IPS DF 4.7 (cell line): ENCODE results near the gene SCN3B.
"Not testable (repeated sequence)": the region's sequence is repeated elsewhere in the genome, so short reads cannot be mapped to it uniquely, and the experiment has no call there.

Experiments
- DNase-seq: peaks from one replicate; pipeline ENCODE4 v3.0.0-alpha.2; 2013; ENCODE audit warnings: low spot score; ENCODE audit errors: extremely low read depth

The SCN3B gene, protein sequence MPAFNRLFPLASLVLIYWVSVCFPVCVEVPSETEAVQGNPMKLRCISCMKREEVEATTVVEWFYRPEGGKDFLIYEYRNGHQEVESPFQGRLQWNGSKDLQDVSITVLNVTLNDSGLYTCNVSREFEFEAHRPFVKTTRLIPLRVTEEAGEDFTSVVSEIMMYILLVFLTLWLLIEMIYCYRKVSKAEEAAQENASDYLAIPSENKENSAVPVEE

DNA sequence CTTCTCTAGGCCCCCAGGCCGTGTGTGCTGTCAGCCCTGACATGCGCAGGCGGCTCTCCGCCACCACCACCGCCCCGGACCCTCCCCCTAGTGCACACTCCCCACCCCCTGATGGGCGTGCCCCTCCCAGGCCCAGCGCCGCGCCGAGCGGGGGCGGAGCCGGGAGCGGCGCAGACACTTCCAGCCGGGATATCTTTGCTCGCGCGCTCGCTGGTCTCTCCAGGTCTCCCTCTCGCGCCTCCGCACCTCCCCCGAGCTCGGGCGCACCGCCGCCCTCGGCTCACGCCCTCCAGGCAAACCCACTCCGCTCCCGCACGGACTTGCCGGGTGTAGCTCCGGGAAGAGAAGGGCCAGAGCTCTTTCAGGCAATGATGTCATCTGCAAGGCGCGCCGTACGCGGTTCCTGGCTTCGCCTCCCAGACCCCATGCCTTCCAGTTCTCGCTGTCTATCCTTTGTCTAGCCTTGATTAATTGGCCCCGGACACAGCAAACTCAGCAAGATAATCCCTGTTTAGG, at the start of gene SCN3B:
Gene SCN3B, minus strand, starts transcription at position 59 of the 516 bp plus-strand sequence. CDS start 823 bp downstream, outside the sequence.
- no peak for DNase-seq

DNA sequence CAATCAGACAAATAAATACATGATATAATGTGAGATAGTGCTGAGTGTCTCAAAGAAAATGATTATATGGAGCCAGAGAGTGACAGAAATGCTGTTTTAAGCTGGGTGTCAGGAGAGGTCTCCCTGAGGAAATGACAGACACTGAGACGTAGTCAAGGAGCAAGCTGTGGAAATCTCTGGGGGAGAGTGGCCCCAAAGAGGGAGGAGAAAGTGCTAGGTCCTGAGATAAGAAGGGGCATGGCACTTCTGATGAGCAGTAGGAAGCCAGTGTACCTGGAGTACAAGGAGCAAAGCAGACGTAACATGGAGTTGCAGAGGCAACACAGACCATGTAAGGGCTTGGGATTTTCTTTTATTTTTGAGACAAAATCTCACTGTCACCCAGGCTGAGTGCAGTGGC, 48.3 kb upstream of the SCN3B start:
- DNase-seq, result no peak

DNA sequence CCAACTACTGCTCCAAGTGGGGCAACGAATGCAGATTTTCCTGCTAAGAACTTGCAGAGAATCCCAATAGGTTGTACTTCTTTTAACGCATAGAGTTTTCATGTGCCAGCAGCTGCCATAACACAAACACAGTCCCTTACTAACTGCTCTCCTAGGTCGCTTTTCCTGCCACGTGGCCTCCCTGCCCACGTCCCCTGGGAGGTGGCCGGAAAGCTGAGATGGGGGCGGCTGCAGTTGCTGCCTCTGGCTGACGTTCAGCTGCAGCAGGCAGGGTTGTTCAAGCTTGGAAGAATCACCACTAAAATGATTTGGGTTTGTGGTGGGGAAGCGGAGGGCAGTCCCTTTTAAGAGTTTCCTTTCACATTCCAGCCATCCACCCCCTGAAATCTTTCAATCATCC, 47.7 kb upstream of the SCN3B start:
- no peak for DNase-seq

DNA sequence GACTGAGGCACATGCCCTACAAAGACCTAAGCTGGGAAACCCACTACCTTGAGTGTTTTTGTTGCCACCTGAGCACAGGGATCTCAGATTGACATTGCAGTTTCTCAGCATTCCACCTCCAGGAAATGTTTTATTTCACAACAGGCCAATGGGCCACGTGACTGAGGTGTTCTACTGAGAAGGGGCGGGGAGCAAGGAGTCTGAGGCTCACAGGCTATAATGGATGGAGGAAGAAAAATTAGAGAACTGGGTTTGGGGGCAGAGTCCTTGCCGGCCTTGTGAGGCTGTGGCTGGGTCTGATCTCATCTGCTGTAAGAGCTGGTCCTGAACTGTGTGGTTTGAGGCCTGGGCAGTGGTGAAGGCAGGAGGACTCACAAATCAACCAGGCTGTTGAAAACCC, 46.3 kb upstream of the SCN3B start:
- no peak for DNase-seq

DNA sequence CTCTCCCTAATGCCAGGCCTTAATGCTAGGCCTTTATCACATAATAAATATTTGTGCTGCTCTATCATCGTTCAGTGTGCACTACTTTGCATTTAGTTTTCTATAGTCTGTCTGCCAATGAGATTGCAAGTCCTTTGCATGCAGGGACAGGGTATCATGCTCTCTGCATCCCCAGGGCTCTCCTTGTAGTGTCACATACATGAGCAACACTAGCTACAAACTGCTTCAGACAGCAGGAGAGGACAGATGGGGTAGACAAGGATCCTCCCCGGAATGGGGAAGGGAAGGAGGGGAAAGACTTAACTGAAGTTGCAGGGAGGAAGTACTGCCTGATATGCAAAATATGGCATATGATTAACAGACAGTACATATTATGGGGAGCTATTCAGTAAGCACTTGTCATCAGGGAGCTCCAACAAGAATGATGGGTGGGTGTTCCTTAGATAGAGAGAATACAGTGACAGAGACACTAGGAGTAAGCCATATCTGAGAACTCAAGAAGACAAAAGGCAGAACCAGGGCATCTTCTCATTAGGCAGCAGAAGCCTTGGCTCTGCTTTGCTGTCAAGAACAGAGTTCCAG, 44.2 kb upstream of the SCN3B start:
- no peak for DNase-seq

DNA sequence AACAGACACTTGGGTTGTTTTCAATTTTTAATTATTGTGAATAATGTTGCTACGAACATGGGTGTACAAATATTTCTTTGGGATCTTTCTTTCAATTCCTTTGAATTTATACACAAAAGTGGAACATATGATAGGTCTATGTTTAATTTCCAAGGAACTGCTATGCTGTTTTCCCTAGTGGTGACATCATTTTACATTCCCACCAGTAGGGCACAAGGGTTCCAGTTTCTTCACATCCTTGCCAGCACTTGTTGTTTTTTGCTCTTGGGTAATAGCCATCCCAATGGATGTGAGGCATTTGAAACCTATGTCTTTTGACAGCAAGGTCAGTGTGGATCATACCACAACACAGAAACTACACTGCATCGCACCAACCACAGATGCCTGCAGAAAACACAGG, 41.8 kb upstream of the SCN3B start:
- no peak for DNase-seq

DNA sequence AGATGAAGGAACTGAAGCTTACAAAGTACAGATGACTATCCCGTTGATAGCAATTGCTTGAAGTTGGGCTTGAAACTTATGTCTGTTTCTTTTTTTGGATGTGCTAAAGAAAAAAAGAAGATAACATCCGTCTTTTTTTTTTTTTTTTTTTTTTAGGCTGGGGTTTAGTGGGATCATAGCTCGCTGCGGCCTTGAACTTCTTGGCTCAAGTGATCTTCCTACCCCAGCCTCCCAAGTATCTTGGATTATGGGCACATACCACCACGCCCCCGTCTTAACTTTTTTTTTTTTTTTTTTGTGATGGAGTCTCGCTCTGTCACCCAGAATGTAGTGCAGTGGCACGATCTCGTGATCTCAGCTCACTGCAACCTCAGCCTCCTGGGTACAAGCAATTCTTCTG, 40.8 kb upstream of the SCN3B start:
- no peak for DNase-seq

DNA sequence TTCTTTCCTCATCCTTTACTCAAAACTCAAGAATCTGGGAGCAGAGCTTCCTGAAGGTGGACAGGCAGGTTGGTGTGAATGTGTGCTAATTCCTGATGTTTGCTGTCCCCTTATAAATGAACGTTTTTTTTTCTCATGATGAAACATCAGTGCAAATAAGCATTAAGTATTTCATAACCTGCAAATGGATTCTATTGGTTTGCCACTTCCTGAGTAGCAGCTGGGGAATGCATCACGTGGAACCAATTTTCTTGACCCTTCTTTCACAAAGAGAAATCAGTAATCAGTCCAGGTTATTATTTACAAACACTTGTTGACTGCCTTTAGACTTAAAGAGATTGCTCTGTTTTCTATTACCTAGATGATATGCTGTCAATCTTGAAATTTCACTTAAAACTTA, 40.1 kb upstream of the SCN3B start:
- DNase-seq, result no peak

DNA sequence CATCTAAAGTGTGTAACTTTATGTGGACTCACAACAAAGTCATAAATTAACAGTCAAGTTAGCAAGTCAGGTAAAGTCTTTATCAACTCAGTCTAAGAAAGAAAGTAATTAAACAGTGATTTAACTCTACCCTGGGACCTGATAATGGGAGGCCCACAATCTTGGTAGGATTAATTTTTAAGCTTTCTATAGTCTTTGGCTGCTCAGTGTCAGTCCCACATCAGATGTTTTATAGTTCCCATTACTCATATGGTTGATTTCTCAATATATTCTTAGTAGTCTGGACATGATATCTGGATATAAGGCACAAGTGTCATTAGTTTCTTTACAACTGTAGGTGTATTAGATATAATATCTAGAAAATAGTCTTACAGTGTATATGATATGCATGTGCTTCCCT, 38.5 kb upstream of the SCN3B start:
- no peak for DNase-seq

DNA sequence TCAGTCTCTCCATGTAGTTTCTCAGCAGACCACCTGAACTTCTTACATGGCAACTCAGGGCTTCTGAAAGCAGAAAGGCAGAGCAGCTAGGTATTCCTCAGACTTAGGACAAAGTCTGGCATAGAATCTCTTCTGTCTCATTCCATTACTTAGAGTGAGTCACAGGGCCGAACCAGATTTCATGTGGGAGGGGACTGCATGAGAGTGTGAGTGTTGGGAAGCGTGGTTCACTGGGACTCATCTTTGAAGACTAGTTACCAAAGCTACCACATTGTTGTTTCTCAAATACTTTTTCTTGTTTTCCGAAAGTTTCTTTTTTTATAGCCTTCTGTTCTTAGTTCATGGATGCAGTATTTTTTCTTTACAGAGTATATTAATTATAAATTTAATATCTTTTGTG, 36.1 kb upstream of the SCN3B start:
- no peak for DNase-seq

DNA sequence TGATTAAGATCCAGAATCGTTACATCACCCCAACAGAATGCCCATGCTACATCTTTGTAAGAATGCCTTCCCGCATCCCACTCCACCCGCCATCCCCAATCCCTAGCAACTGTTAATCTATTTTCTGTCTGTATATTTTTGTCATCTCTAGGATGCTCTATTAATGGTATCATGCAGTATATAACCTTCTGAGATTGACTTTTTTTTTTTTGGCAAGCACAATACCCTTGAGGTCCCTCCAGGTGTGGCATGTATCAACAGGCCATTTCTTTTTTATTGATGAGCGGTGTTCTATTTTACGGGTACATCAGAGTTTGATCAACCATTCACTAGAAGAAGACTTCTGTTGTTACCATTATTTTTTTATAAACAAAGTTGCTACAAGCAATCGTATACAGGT, 30.2 kb upstream of the SCN3B start:
- no peak for DNase-seq

DNA sequence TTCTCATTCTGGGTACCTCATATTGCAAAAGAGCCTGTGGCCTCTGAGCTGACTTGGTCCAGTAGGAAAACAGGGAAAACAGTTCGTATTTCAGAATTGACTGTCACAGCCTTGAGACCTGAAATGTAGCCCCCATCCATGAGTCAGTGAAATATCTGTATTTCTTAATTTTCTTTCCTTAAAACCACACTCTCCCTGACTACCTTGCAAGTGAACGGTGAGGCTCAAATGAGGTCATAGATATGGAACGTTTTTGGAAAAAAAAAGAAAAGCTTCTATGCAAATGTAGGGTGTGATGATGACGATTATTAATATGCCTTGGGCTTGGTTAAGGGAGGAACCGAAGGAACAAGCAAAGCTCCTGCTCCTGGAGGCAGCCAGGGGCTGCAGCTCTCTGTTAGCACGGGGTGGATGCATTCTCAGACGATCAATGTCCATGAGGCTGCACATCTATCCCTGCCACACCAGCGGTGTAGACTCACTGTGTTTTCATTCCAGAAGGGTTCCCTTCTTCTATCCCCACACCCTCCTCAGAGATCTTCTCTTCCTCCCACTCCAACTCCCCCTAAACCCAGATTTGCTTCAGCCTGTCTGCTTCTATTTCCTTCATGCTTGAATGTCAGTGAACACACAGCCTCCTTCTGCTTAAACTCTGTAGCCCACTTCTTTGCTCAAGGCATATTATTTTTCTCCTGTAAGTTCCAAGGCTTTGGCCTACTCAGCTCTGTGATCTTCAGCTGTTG, 29.2 kb upstream of the SCN3B start:
- no peak for DNase-seq

DNA sequence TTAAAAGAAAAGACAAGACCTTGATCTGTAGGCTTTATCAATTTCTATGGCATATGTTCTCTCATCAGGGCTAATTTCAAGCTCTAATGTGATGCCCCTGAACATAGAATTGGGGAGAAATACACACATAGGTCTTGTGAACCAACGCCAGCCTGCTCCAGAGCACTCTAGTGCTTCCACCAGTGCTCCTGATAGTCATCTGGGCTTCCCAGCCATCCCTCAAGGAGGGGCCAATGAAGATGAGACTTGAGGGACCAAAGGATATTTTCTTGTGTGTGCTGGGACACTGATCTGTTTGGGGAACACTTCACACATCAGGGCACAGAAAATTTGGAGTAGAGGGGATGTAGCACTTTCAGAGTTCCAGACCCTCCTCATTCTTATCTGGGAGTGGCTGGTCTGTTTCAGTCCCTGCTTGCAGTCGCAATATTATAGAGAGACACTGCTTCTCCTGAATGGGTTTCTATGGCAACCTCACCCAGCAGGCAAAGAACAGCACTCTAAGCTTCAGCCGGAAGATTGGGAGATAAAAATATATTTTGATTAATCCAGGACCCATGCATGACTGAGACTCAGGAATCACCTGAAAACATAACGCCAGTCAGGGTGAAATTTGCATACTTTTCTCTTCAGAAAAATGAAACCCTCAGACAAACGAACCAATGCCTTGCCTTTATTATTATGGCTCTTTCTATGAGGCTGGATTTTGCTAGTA, 28.4 kb upstream of the SCN3B start:
- no peak for DNase-seq

DNA sequence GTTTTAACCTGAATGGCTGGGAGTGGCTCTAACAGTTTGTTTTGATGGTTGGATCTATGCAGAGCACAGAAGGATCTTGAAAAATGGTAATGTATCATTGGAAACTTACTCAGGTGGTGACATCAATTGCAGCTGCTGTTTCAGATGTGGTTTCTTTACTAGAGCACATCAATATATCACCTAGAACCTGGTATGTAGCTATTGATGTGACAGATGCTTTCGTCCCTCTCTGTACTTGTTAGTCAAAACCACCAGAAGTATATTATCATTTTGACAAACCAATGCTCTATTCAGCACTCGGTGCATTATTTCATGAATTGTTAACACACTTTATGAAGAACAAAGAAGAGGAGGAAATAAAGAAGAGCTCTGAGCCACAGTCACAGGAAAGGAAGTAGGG, 26.6 kb upstream of the SCN3B start:
- no peak for DNase-seq

DNA sequence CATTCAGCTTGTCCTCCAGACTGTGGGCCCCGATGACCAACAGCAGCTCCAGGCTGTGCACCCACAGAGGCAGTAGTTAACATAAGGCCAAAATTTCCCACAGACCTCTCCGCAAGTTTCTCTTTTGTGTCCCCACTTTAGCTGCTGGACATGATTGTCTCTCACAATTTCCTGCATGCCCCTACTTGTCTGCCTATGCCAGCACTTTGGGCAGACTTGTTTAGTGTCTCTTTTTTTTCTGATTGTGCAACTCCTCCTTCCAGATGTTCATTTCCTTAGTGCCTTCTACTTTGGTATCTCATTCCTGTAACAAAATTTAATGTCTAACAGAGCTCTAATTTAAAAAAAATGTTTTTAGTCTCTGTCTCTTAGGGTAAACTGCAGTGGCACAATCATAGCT, 23.8 kb upstream of the SCN3B start:
- no peak for DNase-seq

DNA sequence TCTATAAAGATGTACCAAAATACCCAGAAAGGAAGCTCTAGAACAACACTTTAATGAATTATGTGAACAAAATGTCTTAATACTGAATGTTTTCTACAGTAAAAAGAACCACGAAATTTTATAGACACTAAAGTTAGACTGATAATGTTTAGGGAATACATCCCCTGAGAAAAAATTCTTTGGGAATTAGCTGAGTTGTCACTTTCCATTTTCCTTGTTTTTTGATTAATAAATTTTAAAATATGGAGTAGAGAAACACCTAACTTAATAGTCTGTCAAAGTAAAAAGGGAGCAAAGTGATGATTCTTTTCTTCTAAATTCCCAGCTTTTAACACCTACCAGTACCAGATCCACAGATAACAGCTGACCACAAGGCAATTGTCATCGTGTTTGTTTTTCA, 23.1 kb upstream of the SCN3B start:
- DNase-seq, result no peak

DNA sequence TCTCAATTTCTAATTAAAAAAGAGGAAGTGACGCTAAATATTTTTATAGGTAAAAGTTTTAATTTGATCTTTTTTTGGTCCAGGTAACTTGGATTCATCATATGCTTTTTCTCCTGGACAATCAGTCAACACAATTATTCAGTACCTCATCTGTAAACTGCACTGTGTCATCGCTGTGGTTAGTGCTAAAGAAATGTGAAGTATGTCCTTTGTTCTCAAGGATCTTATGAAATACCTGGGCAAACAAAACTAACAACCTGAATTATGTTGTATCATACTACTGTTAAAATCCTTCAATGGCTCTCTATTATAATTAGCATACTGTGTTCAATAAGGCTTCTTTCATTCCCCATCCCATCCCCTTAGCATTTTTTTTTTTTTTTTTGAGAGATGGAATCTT, 19.9 kb upstream of the SCN3B start:
- no peak for DNase-seq

DNA sequence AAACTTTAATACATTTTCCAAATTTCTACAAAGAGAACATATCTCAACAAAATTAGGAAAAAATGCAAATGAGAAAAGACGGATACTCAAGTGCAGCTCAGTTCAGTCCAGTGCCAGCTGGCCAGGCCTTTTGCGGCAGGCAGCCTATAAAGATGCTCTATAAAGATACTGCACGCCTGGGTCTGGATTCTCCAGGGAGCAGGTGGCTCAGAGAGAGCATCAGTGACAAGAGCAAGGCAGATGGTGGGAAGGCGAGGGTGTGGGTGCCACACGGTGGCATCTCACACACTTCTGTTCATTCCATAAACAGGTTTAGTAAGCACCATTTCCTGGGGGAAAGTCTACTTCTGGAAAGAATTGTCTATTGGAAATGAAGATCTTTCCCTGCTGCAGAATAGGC, 18.1 kb upstream of the SCN3B start:
- no peak for DNase-seq

DNA sequence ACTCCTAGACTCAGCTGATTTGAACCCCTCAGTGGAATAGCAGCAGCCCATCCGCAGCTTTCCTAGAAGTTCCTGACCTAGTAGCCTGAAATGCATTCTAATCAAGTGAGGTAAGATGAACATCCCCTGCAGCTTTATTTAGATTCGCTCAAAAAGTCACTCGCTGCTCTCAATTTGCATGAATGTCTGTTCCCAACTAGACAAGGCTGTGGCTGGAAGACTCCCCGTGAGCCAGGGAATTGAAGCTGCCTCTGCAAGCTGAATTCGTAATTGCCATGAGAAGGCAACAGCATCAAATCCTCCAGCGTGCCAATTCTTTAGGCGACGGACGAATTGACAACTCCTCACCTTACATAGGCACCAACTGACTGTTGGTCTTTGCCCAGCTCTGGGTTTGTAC, 17.1 kb upstream of the SCN3B start:
- DNase-seq, result no peak

DNA sequence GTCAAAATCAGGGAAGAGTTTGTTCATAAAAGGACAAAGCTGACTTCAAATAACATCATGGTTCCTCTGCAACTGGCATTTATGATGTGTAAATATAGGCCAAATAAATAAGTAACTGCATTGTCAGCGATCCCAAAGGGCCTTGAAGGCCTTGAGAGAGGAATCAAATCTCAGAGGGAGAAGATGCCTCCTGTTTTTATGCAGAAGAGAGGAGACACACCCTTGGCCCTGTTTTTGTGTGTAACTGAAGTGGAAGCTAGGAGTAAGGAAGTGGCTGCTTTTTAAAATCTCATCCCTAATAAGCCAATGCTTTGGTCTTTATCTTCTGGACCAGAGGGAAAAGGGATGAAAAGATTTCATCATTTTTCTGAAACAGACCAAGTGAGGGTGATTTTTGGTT, 15.7 kb upstream of the SCN3B start:
- no peak for DNase-seq

DNA sequence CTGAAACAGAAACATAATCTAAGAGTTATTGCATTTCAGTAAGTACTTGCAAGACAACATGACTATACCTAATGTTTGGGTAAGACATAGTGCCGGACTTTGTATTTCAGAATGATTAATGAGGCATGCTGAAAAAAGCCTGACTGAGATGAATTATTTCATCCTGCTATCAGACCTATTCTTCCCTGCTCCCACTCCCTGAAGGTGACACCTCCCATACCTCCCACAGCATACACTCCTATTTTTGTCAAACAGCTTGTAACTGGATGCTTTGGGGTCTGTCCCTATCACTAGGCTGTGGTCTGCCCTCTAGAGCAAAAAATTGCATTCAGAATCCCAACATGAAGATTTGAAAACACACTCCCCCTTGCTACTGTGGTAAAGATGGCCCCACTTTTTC, 10.9 kb upstream of the SCN3B start:
- DNase-seq, result no peak

DNA sequence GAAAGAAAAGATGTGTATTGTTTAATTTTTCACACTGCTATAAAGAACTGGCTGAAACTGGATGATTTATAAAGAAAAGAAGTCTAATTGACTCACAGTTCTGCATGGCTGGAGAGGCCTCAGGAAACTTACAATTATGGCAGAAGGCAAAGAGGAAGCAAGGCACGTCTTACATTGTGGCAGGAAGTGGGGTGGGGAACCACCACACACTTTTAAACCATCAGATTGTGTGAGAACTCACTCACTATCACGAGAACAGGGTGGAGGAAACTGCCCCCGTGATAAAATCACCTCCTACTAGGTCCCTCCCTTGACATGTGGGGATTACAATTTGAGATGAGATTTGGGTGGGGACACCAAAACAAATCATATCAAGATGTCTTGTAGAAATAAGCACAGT, 5.5 kb upstream of the SCN3B start:
- not testable (repeated sequence) for DNase-seq
